MG63 (cell line): ENCODE data around the gene OLFML2A. TPM values are rescaled to one million over a fixed set of nuclear protein-coding genes. Genes with fewer than 3 reads are reported as not detected.

Source experiments
- DNase-seq: peaks from one replicate; pipeline ENCODE4 v3.0.0-alpha.2; 2020
- H3K27me3 ChIP-seq: fragments of 250-450 bp; sonication (Bioruptor Pico); 2 replicates; pipeline ENCODE4 v1.5.1; 2020; ENCODE audit warnings: mild to moderate bottlenecking, moderate library complexity
- H3K36me3 ChIP-seq: fragments of 250-450 bp; sonication (Bioruptor Pico); 2 replicates; pipeline ENCODE4 v1.5.1; 2020; ENCODE audit warnings: mild to moderate bottlenecking, moderate library complexity
- H3K4me3 ChIP-seq: fragments of 250-450 bp; sonication (Bioruptor Pico); 2 replicates; pipeline ENCODE4 v1.5.1; 2020; ENCODE audit warnings: mild to moderate bottlenecking, moderate library complexity
- H3K9me3 ChIP-seq: fragments of 250-450 bp; sonication (Bioruptor Pico); 2 replicates; pipeline ENCODE4 v1.5.1; 2020; ENCODE audit warnings: mild to moderate bottlenecking, moderate library complexity
- total RNA-seq: library from RNA; depleted of rRNA; stranded (reverse); fragments of >200 nt; shearing (Covaris generic); gene quantifications from 2 replicates; pipeline ENCODE4 v1.2.3, GENCODE V29; 2014; ENCODE audit warnings: low replicate concordance

OLFML2A gene
- total RNA-seq, 1 experiment from 2014 or later = 1.5 TPM

GRCh38 chr9:124756011-124756410 lies 20.9 kb upstream of the OLFML2A start:
- no peaks in the 10 kb centered on the region for H3K36me3 ChIP-seq
- no peak overlapping the region for H3K4me3 ChIP-seq
- H3K27me3 ChIP-seq = no peaks in the 10 kb centered on the region
- no peaks in the 10 kb centered on the region for H3K9me3 ChIP-seq
- DNase-seq = no peak

- Histone ChIP-seq H3K9me3 (no peaks in the 10 kb centered on the region), H3K27me3 (no peaks in the 10 kb centered on the region), H3K4me3 (no peak overlapping the region), H3K36me3 (no peaks in the 10 kb centered on the region)
- no peak for DNase-seq
Measured at GRCh38 chr9:124757616-124758015, 19.3 kb upstream of the OLFML2A start.

GRCh38 chr9:124758061-124758460 lies 18.9 kb upstream of the OLFML2A start:
- H3K4me3 ChIP-seq = no peak overlapping the region
- H3K27me3 ChIP-seq = no peaks in the 10 kb centered on the region
- H3K36me3 ChIP-seq = no peaks in the 10 kb centered on the region
- no peaks in the 10 kb centered on the region for H3K9me3 ChIP-seq
- DNase-seq = no peak

- DNase-seq = no peak
- Histone ChIP-seq H3K27me3 (no peaks in the 10 kb centered on the region), H3K36me3 (no peaks in the 10 kb centered on the region), H3K9me3 (no peaks in the 10 kb centered on the region), H3K4me3 (no peak overlapping the region)
Measured at GRCh38 chr9:124758691-124759090, 18.2 kb upstream of the OLFML2A start.

- no peaks in the 10 kb centered on the region for H3K9me3 ChIP-seq
- DNase-seq = no peak
- H3K36me3 ChIP-seq = no peaks in the 10 kb centered on the region
- no peaks in the 10 kb centered on the region for H3K27me3 ChIP-seq
- no peak overlapping the region for H3K4me3 ChIP-seq
Measured at GRCh38 chr9:124759327-124759726, 17.6 kb upstream of the OLFML2A start.

- Histone ChIP-seq H3K4me3 (no peak overlapping the region), H3K9me3 (no peaks in the 10 kb centered on the region), H3K36me3 (no peaks in the 10 kb centered on the region), H3K27me3 (no peaks in the 10 kb centered on the region)
- no peak for DNase-seq
Measured at GRCh38 chr9:124760719-124761118, 16.2 kb upstream of the OLFML2A start.

GRCh38 chr9:124761196-124761595 lies 15.7 kb upstream of the OLFML2A start:
- H3K27me3 ChIP-seq = no peaks in the 10 kb centered on the region

GRCh38 chr9:124761710-124762109 lies 15.2 kb upstream of the OLFML2A start:
- no peak for DNase-seq
- no peak overlapping the region for H3K4me3 ChIP-seq
- H3K9me3 ChIP-seq = no peaks in the 10 kb centered on the region
- H3K27me3 ChIP-seq = peaks cover 3% of the 10 kb centered on the region; the same call in 1 of the 2 replicates
- no peaks in the 10 kb centered on the region for H3K36me3 ChIP-seq

More at GRCh38 chr9:124761196-124761595, 15.7 kb upstream of the OLFML2A start:
- Histone ChIP-seq H3K36me3 (no peaks in the 10 kb centered on the region), H3K4me3 (no peak overlapping the region), H3K9me3 (no peaks in the 10 kb centered on the region)
- no peak for DNase-seq

GRCh38 chr9:124762633-124763032 lies 14.3 kb upstream of the OLFML2A start:
- no peak for DNase-seq
- no peaks in the 10 kb centered on the region for H3K9me3 ChIP-seq
- H3K27me3 ChIP-seq = peaks cover 3% of the 10 kb centered on the region; the same call in 1 of the 2 replicates
- H3K4me3 ChIP-seq = no peak overlapping the region
- no peaks in the 10 kb centered on the region for H3K36me3 ChIP-seq

GRCh38 chr9:124764774-124765438 lies 12.0 kb upstream of the OLFML2A start:
- Histone ChIP-seq H3K36me3 (no peaks in the 10 kb centered on the region), H3K4me3 (no peak overlapping the region), H3K27me3 (peaks cover 11% of the 10 kb centered on the region), H3K9me3 (no peaks in the 10 kb centered on the region)
- DNase-seq = no peak

GRCh38 chr9:124765439-124765835 lies 11.5 kb upstream of the OLFML2A start:
- H3K27me3 ChIP-seq = peaks cover 12% of the 10 kb centered on the region
- DNase-seq = no peak
- no peaks in the 10 kb centered on the region for H3K36me3 ChIP-seq
- H3K9me3 ChIP-seq = no peaks in the 10 kb centered on the region
- no peak overlapping the region for H3K4me3 ChIP-seq

- Histone ChIP-seq H3K27me3 (peaks cover 12% of the 10 kb centered on the region), H3K4me3 (no peak overlapping the region), H3K36me3 (no peaks in the 10 kb centered on the region), H3K9me3 (no peaks in the 10 kb centered on the region)
- no peak for DNase-seq
Measured at GRCh38 chr9:124766326-124766725, 10.6 kb upstream of the OLFML2A start.

- Histone ChIP-seq H3K36me3 (no peaks in the 10 kb centered on the region), H3K27me3 (peaks cover 12% of the 10 kb centered on the region), H3K9me3 (no peaks in the 10 kb centered on the region), H3K4me3 (no peak overlapping the region)
- DNase-seq = no peak
Measured at GRCh38 chr9:124766815-124767554, 9.9 kb upstream of the OLFML2A start.

GRCh38 chr9:124767821-124768220 lies 9.1 kb upstream of the OLFML2A start:
- Histone ChIP-seq H3K4me3 (no peak overlapping the region), H3K9me3 (no peaks in the 10 kb centered on the region), H3K27me3 (peaks cover 12% of the 10 kb centered on the region), H3K36me3 (no peaks in the 10 kb centered on the region)
- no peak for DNase-seq

- Histone ChIP-seq H3K27me3 (peaks cover 12% of the 10 kb centered on the region), H3K4me3 (no peak overlapping the region), H3K36me3 (no peaks in the 10 kb centered on the region), H3K9me3 (no peaks in the 10 kb centered on the region)
- no peak for DNase-seq
Measured at GRCh38 chr9:124768334-124768733, 8.6 kb upstream of the OLFML2A start.

GRCh38 chr9:124768750-124769548 lies 8.0 kb upstream of the OLFML2A start:
- Histone ChIP-seq H3K4me3 (peak overlapping the region; percentile 60), H3K9me3 (no peaks in the 10 kb centered on the region), H3K36me3 (no peaks in the 10 kb centered on the region), H3K27me3 (peaks cover 12% of the 10 kb centered on the region)
- DNase-seq = no peak
